Chondrocyte (in vitro differentiated cells): ENCODE data around the gene SMIM28. TPM values are rescaled to one million over a fixed set of nuclear protein-coding genes. Genes with fewer than 3 reads are reported as not detected.

ENCODE experiments used
- DNase-seq: peaks from one replicate; pipeline ENCODE4 v3.0.0; 2021; ENCODE audit warnings: mixed read lengths, low spot score
- H3K27ac Mint-ChIP-seq: one replicate; pipeline ENCODE4 v1.8.0; 2021; ENCODE audit warnings: mild to moderate bottlenecking, moderate library complexity, mixed read lengths; ENCODE audit not compliant: unreplicated experiment
- H3K27me3 Mint-ChIP-seq: 2 replicates; pipeline ENCODE4 v1.8.0; 2021; ENCODE audit warnings: low read depth, mixed read lengths
- H3K36me3 Mint-ChIP-seq: 2 replicates; pipeline ENCODE4 v1.8.0; 2021; ENCODE audit warnings: low read depth, mixed read lengths
- H3K4me1 Mint-ChIP-seq: 2 replicates; pipeline ENCODE4 v1.8.0; 2021; ENCODE audit warnings: low read depth, mild to moderate bottlenecking, mixed read lengths
- H3K4me3 Mint-ChIP-seq: one replicate; pipeline ENCODE4 v1.8.0; 2021; ENCODE audit warnings: mild to moderate bottlenecking, moderate library complexity, mixed read lengths; ENCODE audit not compliant: unreplicated experiment
- H3K9me3 Mint-ChIP-seq: 2 replicates; pipeline ENCODE4 v1.8.0; 2021; ENCODE audit warnings: low read depth, mixed read lengths
- CTCF ChIP-seq: fragments of 200-600 bp; sonication (generic); IDR thresholded peaks from 2 replicates; pipeline ENCODE4 v1.5.0; 2021; ENCODE audit warnings: antibody characterized with exemption, mild to moderate bottlenecking, moderate library complexity
- total RNA-seq: library from RNA; stranded (reverse); gene quantifications from 3 replicates; pipeline ENCODE4 v1.2.1, GENCODE V29; 2021

The SMIM28 gene
- total RNA-seq, 1 donor from 2014 or later, result not detected

GRCh38 chr6:138404666-138405337 lies 27.1 kb downstream of the SMIM28 start:
- Mint-ChIP-seq H3K27me3 (no peaks in the 10 kb centered on the region), H3K27ac (peak overlapping the region; percentile 74), H3K4me3 (peak overlapping the region; percentile 85), H3K4me1 (peaks cover 11% of the 10 kb centered on the region), H3K36me3 (peaks cover 23% of the 10 kb centered on the region), H3K9me3 (no peaks in the 10 kb centered on the region)
- DNase-seq, result no peak
- no peak for TF ChIP-seq CTCF

GRCh38 chr6:138405816-138406413 lies 28.2 kb downstream of the SMIM28 start:
- TF ChIP-seq CTCF, result no peak
- H3K27me3 Mint-ChIP-seq, result no peaks in the 10 kb centered on the region
- no peak overlapping the region for H3K4me3 Mint-ChIP-seq
- peaks cover 11% of the 10 kb centered on the region for H3K4me1 Mint-ChIP-seq
- peaks cover 23% of the 10 kb centered on the region for H3K36me3 Mint-ChIP-seq
- no peaks in the 10 kb centered on the region for H3K9me3 Mint-ChIP-seq
- DNase-seq, result no peak
- no peak overlapping the region for H3K27ac Mint-ChIP-seq

- Mint-ChIP-seq H3K4me1 (peaks cover 15% of the 10 kb centered on the region), H3K9me3 (no peaks in the 10 kb centered on the region), H3K27ac (no peak overlapping the region), H3K4me3 (no peak overlapping the region), H3K36me3 (peaks cover 26% of the 10 kb centered on the region), H3K27me3 (no peaks in the 10 kb centered on the region)
- TF ChIP-seq CTCF, result no peak
- no peak for DNase-seq
These were observed 28.7 kb downstream of the SMIM28 start for GRCh38 chr6:138406443-138406842.

- peaks cover 7% of the 10 kb centered on the region for H3K4me1 Mint-ChIP-seq
- H3K9me3 Mint-ChIP-seq, result no peaks in the 10 kb centered on the region
- H3K27me3 Mint-ChIP-seq, result no peaks in the 10 kb centered on the region
- DNase-seq, result no peak
- no peak for TF ChIP-seq CTCF
- peaks cover 42% of the 10 kb centered on the region for H3K36me3 Mint-ChIP-seq
- H3K27ac Mint-ChIP-seq, result no peak overlapping the region
- no peak overlapping the region for H3K4me3 Mint-ChIP-seq
These were observed 32.5 kb downstream of the SMIM28 start for GRCh38 chr6:138410048-138410735.

- Mint-ChIP-seq H3K36me3 (peaks cover 39% of the 10 kb centered on the region), H3K4me1 (peaks cover 5% of the 10 kb centered on the region)
These were observed 33.5 kb downstream of the SMIM28 start for GRCh38 chr6:138410972-138411880.

More at GRCh38 chr6:138410972-138411880, 33.5 kb downstream of the SMIM28 start:
- Mint-ChIP-seq H3K9me3 (no peaks in the 10 kb centered on the region), H3K4me3 (no peak overlapping the region), H3K27me3 (no peaks in the 10 kb centered on the region), H3K27ac (no peak overlapping the region)
- no peak for TF ChIP-seq CTCF
- no peak for DNase-seq
